Mesendoderm (in vitro differentiated cells): Measurements from ENCODE around the gene ARHGEF6.
"Not testable (repeated sequence)": the region's sequence is repeated elsewhere in the genome, so short reads cannot be mapped to it uniquely, and the experiment has no call there.

Experiments used
- DNase-seq: peaks from one replicate; pipeline ENCODE4 v3.0.0; 2013
- H2AK5ac ChIP-seq: 2 replicates; pipeline ENCODE4 v1.6.1; 2013; ENCODE audit warnings: low read length, inconsistent platforms
- H2BK120ac ChIP-seq: 2 replicates; pipeline ENCODE4 v1.6.1; 2013; ENCODE audit warnings: low read depth, mild to moderate bottlenecking, low read length, moderate library complexity, mixed read lengths
- H2BK15ac ChIP-seq: replicated peaks from 2 replicates; pipeline ENCODE4 v1.6.1; 2013; ENCODE audit warnings: low read depth, mild to moderate bottlenecking, moderate library complexity
- H2BK5ac ChIP-seq: 2 replicates; pipeline ENCODE4 v1.6.1; 2013; ENCODE audit warnings: low read length, inconsistent platforms
- H3K18ac ChIP-seq: 2 replicates; pipeline ENCODE4 v1.6.1; 2013; ENCODE audit warnings: mild to moderate bottlenecking, low read length, mixed read lengths
- H3K23ac ChIP-seq: one replicate; pipeline ENCODE4 v1.6.1; 2013; ENCODE audit warnings: low read length
- H3K27ac ChIP-seq: 2 replicates; pipeline ENCODE4 v1.5.1; 2013; ENCODE audit warnings: low read depth, mild to moderate bottlenecking, inconsistent platforms, low read length, moderate library complexity
- H3K27me3 ChIP-seq: 2 replicates; pipeline ENCODE4 v1.6.1; 2013; ENCODE audit warnings: low read length, control low read depth, mild to moderate bottlenecking, inconsistent platforms; ENCODE audit not compliant: insufficient read depth, poor library complexity
- H3K36me3 ChIP-seq: 2 replicates; pipeline ENCODE4 v1.6.1; 2013; ENCODE audit warnings: low read length, inconsistent platforms; ENCODE audit not compliant: control insufficient read depth, insufficient read depth
- H3K4ac ChIP-seq: one replicate; pipeline ENCODE4 v1.6.1; 2013; ENCODE audit warnings: low read depth, mild to moderate bottlenecking, low read length, moderate library complexity
- H3K4me1 ChIP-seq: 2 replicates; pipeline ENCODE4 v1.6.1; 2013; ENCODE audit warnings: low read depth, low read length, inconsistent platforms; ENCODE audit not compliant: control insufficient read depth
- H3K4me2 ChIP-seq: 2 replicates; pipeline ENCODE4 v1.6.1; 2013; ENCODE audit warnings: low read length
- H3K4me3 ChIP-seq: 2 replicates; pipeline ENCODE4 v1.5.1; 2013; ENCODE audit warnings: mild to moderate bottlenecking, low read length
- H3K56ac ChIP-seq: one replicate; pipeline ENCODE4 v1.6.1; 2013; ENCODE audit warnings: low read length
- H3K79me1 ChIP-seq: 2 replicates; pipeline ENCODE4 v1.6.1; 2013; ENCODE audit warnings: low read length, inconsistent platforms
- H3K79me2 ChIP-seq: 2 replicates; pipeline ENCODE4 v1.6.1; 2013; ENCODE audit warnings: mild to moderate bottlenecking, low read length; ENCODE audit not compliant: control insufficient read depth, insufficient read depth
- H3K9ac ChIP-seq: 2 replicates; pipeline ENCODE4 v1.6.1; 2013; ENCODE audit warnings: low read length, inconsistent platforms
- H4K5ac ChIP-seq: one replicate; pipeline ENCODE4 v1.6.1; 2013; ENCODE audit warnings: low read length
- H4K8ac ChIP-seq: one replicate; pipeline ENCODE4 v1.6.1; 2013; ENCODE audit warnings: low read depth, mild to moderate bottlenecking, control low read depth, low read length, moderate library complexity
- WGBS: extraction: QIAGEN DNeasy Blood & Tissue Kit; methylation state at CpG from one replicate; pipeline ENCODE4 v1.1.7; 2013; ENCODE audit warnings: low lambda C conversion rate, missing lambda C conversion rate; ENCODE audit not compliant: insufficient coverage; ENCODE audit errors: extremely low coverage; 5-methylcytosine and 5-hydroxymethylcytosine counted together

ARHGEF6 gene

GRCh38 chrX:136823175-136823574 is 42.4 kb upstream of the ARHGEF6 start:
- no peak overlapping the region for H3K56ac ChIP-seq
- H3K9ac ChIP-seq: no peak overlapping the region
- H2BK5ac ChIP-seq: no peak overlapping the region
- H3K4ac ChIP-seq: no peak overlapping the region
- H3K18ac ChIP-seq: no peak overlapping the region
- no peaks in the 10 kb centered on the region for H3K4me1 ChIP-seq
- no peaks in the 10 kb centered on the region for H3K79me1 ChIP-seq
- H3K27ac ChIP-seq: no peak overlapping the region
- H3K4me2 ChIP-seq: no peak overlapping the region
- H2BK15ac ChIP-seq: no peak overlapping the region
- no peak overlapping the region for H4K8ac ChIP-seq
- H3K4me3 ChIP-seq: no peak overlapping the region
- H2BK120ac ChIP-seq: no peak overlapping the region
- H3K36me3 ChIP-seq: no peaks in the 10 kb centered on the region
- no peak for DNase-seq
- WGBS: no CpG with 5 or more reads among the region's 1 CpG
- H3K79me2 ChIP-seq: no peaks in the 10 kb centered on the region
- H3K27me3 ChIP-seq: no peaks in the 10 kb centered on the region
- H2AK5ac ChIP-seq: no peak overlapping the region
- no peak overlapping the region for H3K23ac ChIP-seq
- no peak overlapping the region for H4K5ac ChIP-seq

GRCh38 chrX:136822337-136823095 is 41.8 kb upstream of the ARHGEF6 start:
- Histone ChIP-seq H3K4me2 (no peak overlapping the region), H3K23ac (no peak overlapping the region), H3K27ac (no peak overlapping the region), H2BK120ac (no peak overlapping the region), H3K4me1 (no peaks in the 10 kb centered on the region), H3K79me2 (no peaks in the 10 kb centered on the region), H3K27me3 (no peaks in the 10 kb centered on the region), H3K18ac (no peak overlapping the region), H4K5ac (no peak overlapping the region), H4K8ac (no peak overlapping the region), H3K4me3 (no peak overlapping the region), H2AK5ac (no peak overlapping the region), H2BK5ac (no peak overlapping the region), H3K79me1 (no peaks in the 10 kb centered on the region), H3K36me3 (no peaks in the 10 kb centered on the region), H3K9ac (no peak overlapping the region), H3K4ac (no peak overlapping the region), H2BK15ac (no peak overlapping the region), H3K56ac (no peak overlapping the region)
- DNase-seq: no peak
- no CpG with 5 or more reads among the region's 5 CpGs for WGBS

GRCh38 chrX:136819756-136820155 is 39.0 kb upstream of the ARHGEF6 start:
- not testable (repeated sequence) for H3K23ac ChIP-seq, H3K4ac ChIP-seq
- no CpG with 5 or more reads among the region's 9 CpGs for WGBS

GRCh38 chrX:136819031-136819703 is 38.4 kb upstream of the ARHGEF6 start:
- H2AK5ac ChIP-seq: no peak overlapping the region
- H3K27me3 ChIP-seq: no peaks in the 10 kb centered on the region
- H3K18ac ChIP-seq: no peak overlapping the region
- no peak overlapping the region for H3K4me2 ChIP-seq
- no CpG with 5 or more reads among the region's 5 CpGs for WGBS
- H2BK5ac ChIP-seq: no peak overlapping the region
- H3K9ac ChIP-seq: no peak overlapping the region
- H4K8ac ChIP-seq: no peak overlapping the region
- H3K56ac ChIP-seq: no peak overlapping the region
- H3K23ac ChIP-seq: no peak overlapping the region
- H3K36me3 ChIP-seq: no peaks in the 10 kb centered on the region
- no peak overlapping the region for H3K27ac ChIP-seq
- H3K4me3 ChIP-seq: no peak overlapping the region
- no peaks in the 10 kb centered on the region for H3K79me2 ChIP-seq
- no peak overlapping the region for H4K5ac ChIP-seq
- H2BK120ac ChIP-seq: no peak overlapping the region
- H2BK15ac ChIP-seq: no peak overlapping the region
- no peak overlapping the region for H3K4ac ChIP-seq
- DNase-seq: no peak
- no peaks in the 10 kb centered on the region for H3K4me1 ChIP-seq
- H3K79me1 ChIP-seq: no peaks in the 10 kb centered on the region

More at GRCh38 chrX:136819756-136820155, 39.0 kb upstream of the ARHGEF6 start:
- H3K4me3 ChIP-seq, H3K9ac ChIP-seq, H3K4me2 ChIP-seq, H3K79me1 ChIP-seq, H3K4me1 ChIP-seq, H2AK5ac ChIP-seq, H2BK15ac ChIP-seq, H2BK120ac ChIP-seq, H3K27ac ChIP-seq, H3K79me2 ChIP-seq, H3K18ac ChIP-seq, H2BK5ac ChIP-seq, H3K56ac ChIP-seq, DNase-seq, H3K36me3 ChIP-seq, H4K5ac ChIP-seq, H4K8ac ChIP-seq, H3K27me3 ChIP-seq: not testable (repeated sequence)

GRCh38 chrX:136816975-136817374 is 36.2 kb upstream of the ARHGEF6 start:
- no peak overlapping the region for H2AK5ac ChIP-seq
- no peak overlapping the region for H3K27ac ChIP-seq

More at GRCh38 chrX:136816975-136817374, 36.2 kb upstream of the ARHGEF6 start:
- H3K4ac ChIP-seq: no peak overlapping the region
- H3K27me3 ChIP-seq: no peaks in the 10 kb centered on the region
- no peak overlapping the region for H3K9ac ChIP-seq
- WGBS: no CpG with 5 or more reads among the region's 3 CpGs
- H2BK15ac ChIP-seq: no peak overlapping the region
- H2BK120ac ChIP-seq: no peak overlapping the region
- no peak for DNase-seq
- H3K18ac ChIP-seq: no peak overlapping the region
- H4K5ac ChIP-seq: no peak overlapping the region
- H4K8ac ChIP-seq: no peak overlapping the region
- H3K4me3 ChIP-seq: no peak overlapping the region
- H3K79me2 ChIP-seq: no peaks in the 10 kb centered on the region
- no peak overlapping the region for H3K4me2 ChIP-seq
- H2BK5ac ChIP-seq: no peak overlapping the region
- no peaks in the 10 kb centered on the region for H3K79me1 ChIP-seq
- H3K56ac ChIP-seq: no peak overlapping the region
- no peaks in the 10 kb centered on the region for H3K36me3 ChIP-seq
- H3K23ac ChIP-seq: no peak overlapping the region
- H3K4me1 ChIP-seq: no peaks in the 10 kb centered on the region
